HUES48 (cell line): Measurements from ENCODE around the gene LGALS8.
"Not testable (repeated sequence)": the region's sequence is repeated elsewhere in the genome, so short reads cannot be mapped to it uniquely, and the experiment has no call there.

Experiments used
- H3K27ac ChIP-seq: one replicate; pipeline ENCODE4 v1.7.0; 2013; ENCODE audit warnings: low read depth, low read length, inconsistent platforms
- H3K27me3 ChIP-seq: 2 replicates; pipeline ENCODE4 v1.6.1; 2013; ENCODE audit warnings: mild to moderate bottlenecking, low read length; ENCODE audit not compliant: control insufficient read depth, insufficient read depth
- H3K36me3 ChIP-seq: 2 replicates; pipeline ENCODE4 v1.6.1; 2013; ENCODE audit warnings: low read length; ENCODE audit not compliant: control insufficient read depth, insufficient read depth
- H3K4me1 ChIP-seq: 2 replicates; pipeline ENCODE4 v1.6.1; 2013; ENCODE audit warnings: mild to moderate bottlenecking, low read length; ENCODE audit not compliant: control insufficient read depth, insufficient read depth
- H3K4me3 ChIP-seq: 2 replicates; pipeline ENCODE4 v1.5.1; 2013; ENCODE audit warnings: mild to moderate bottlenecking, low read depth, low read length
- H3K9ac ChIP-seq: 2 replicates; pipeline ENCODE4 v1.6.1; 2013; ENCODE audit warnings: mild to moderate bottlenecking, low read depth, low read length, moderate library complexity
- H3K9me3 ChIP-seq: 2 replicates; pipeline ENCODE4 v1.6.1; 2013; ENCODE audit warnings: low read length; ENCODE audit not compliant: control insufficient read depth, insufficient read depth

LGALS8 gene

GRCh38 chr1:236494586-236495466, 29.0 kb upstream of the LGALS8 start:
- H3K4me3 ChIP-seq: no peak overlapping the region
- no peak overlapping the region for H3K9ac ChIP-seq
- H3K27me3 ChIP-seq: no peaks in the 10 kb centered on the region
- H3K27ac ChIP-seq: no peak overlapping the region
- no peaks in the 10 kb centered on the region for H3K9me3 ChIP-seq
- no peaks in the 10 kb centered on the region for H3K36me3 ChIP-seq
- peaks cover 6% of the 10 kb centered on the region for H3K4me1 ChIP-seq

GRCh38 chr1:236495467-236496112, 28.2 kb upstream of the LGALS8 start:
- Histone ChIP-seq H3K36me3 (no peaks in the 10 kb centered on the region), H3K9ac (no peak overlapping the region), H3K4me1 (peaks cover 6% of the 10 kb centered on the region), H3K4me3 (no peak overlapping the region), H3K27ac (no peak overlapping the region), H3K27me3 (no peaks in the 10 kb centered on the region), H3K9me3 (no peaks in the 10 kb centered on the region)

GRCh38 chr1:236497908-236498307, 25.9 kb upstream of the LGALS8 start:
- no peak overlapping the region for H3K9ac ChIP-seq
- H3K36me3 ChIP-seq: no peaks in the 10 kb centered on the region
- no peaks in the 10 kb centered on the region for H3K27me3 ChIP-seq
- H3K4me1 ChIP-seq: peaks cover 10% of the 10 kb centered on the region
- no peak overlapping the region for H3K4me3 ChIP-seq
- no peaks in the 10 kb centered on the region for H3K9me3 ChIP-seq
- no peak overlapping the region for H3K27ac ChIP-seq

- 0 out of 2 replicates have a peak, but pooled peaks cover 4% of the 10 kb centered on the region for H3K4me1 ChIP-seq
- H3K4me3 ChIP-seq: no peak overlapping the region
- no peak overlapping the region for H3K9ac ChIP-seq
- no peaks in the 10 kb centered on the region for H3K27me3 ChIP-seq
- H3K36me3 ChIP-seq: no peaks in the 10 kb centered on the region
- no peak overlapping the region for H3K27ac ChIP-seq
- no peaks in the 10 kb centered on the region for H3K9me3 ChIP-seq
Observed at GRCh38 chr1:236501093-236501492, 22.7 kb upstream of the LGALS8 start.

- Histone ChIP-seq H3K4me1 (0 out of 2 replicates have a peak, but pooled peaks cover 4% of the 10 kb centered on the region), H3K9ac (no peak overlapping the region), H3K36me3 (no peaks in the 10 kb centered on the region), H3K27me3 (no peaks in the 10 kb centered on the region), H3K4me3 (no peak overlapping the region), H3K27ac (peak overlapping the region; percentile 95), H3K9me3 (no peaks in the 10 kb centered on the region)
Observed at GRCh38 chr1:236502579-236502971, 21.2 kb upstream of the LGALS8 start.

GRCh38 chr1:236502972-236503639, 20.7 kb upstream of the LGALS8 start:
- Histone ChIP-seq H3K4me3 (peak overlapping the region; percentile 37; the same call in 1 of the 2 replicates), H3K9ac (0 out of 2 replicates have a peak overlapping the region, but pooled peaks have one; percentile 22), H3K27ac (peak overlapping the region; percentile 95), H3K36me3 (no peaks in the 10 kb centered on the region), H3K4me1 (0 out of 2 replicates have a peak, but pooled peaks cover 4% of the 10 kb centered on the region), H3K9me3 (no peaks in the 10 kb centered on the region), H3K27me3 (no peaks in the 10 kb centered on the region)

- H3K36me3 ChIP-seq, H3K27ac ChIP-seq, H3K9me3 ChIP-seq, H3K9ac ChIP-seq, H3K27me3 ChIP-seq, H3K4me3 ChIP-seq, H3K4me1 ChIP-seq: not testable (repeated sequence)
Observed at GRCh38 chr1:236504338-236504737, 19.4 kb upstream of the LGALS8 start.

GRCh38 chr1:236507022-236507700, 16.6 kb upstream of the LGALS8 start:
- H3K9ac ChIP-seq: no peak overlapping the region
- no peak overlapping the region for H3K27ac ChIP-seq
- H3K4me3 ChIP-seq: no peak overlapping the region
- no peaks in the 10 kb centered on the region for H3K27me3 ChIP-seq
- no peaks in the 10 kb centered on the region for H3K36me3 ChIP-seq
- 0 out of 2 replicates have a peak, but pooled peaks cover 4% of the 10 kb centered on the region for H3K4me1 ChIP-seq
- H3K9me3 ChIP-seq: no peaks in the 10 kb centered on the region

GRCh38 chr1:236508593-236509027, 15.2 kb upstream of the LGALS8 start:
- Histone ChIP-seq H3K36me3 (no peaks in the 10 kb centered on the region), H3K4me1 (no peaks in the 10 kb centered on the region), H3K27ac (no peak overlapping the region), H3K4me3 (no peak overlapping the region), H3K9ac (no peak overlapping the region), H3K9me3 (no peaks in the 10 kb centered on the region), H3K27me3 (no peaks in the 10 kb centered on the region)

- Histone ChIP-seq H3K9me3 (no peaks in the 10 kb centered on the region), H3K9ac (no peak overlapping the region), H3K36me3 (no peaks in the 10 kb centered on the region), H3K27ac (no peak overlapping the region), H3K4me1 (no peaks in the 10 kb centered on the region), H3K27me3 (no peaks in the 10 kb centered on the region), H3K4me3 (no peak overlapping the region)
Observed at GRCh38 chr1:236509203-236509602, 14.6 kb upstream of the LGALS8 start.
